Measurements from ENCODE around the gene GAK.

GRCh38 chr4:887034-887763 is 44.9 kb downstream of the GAK start:
- TF ChIP-seq CTCF (IDR thresholded peaks at IDR 0.05), result no peak
- TF ChIP-seq POLR2A (IDR thresholded peaks at IDR 0.05), result no peak
